Ramos (cell line): ENCODE results near the gene SPARCL1.
"Not testable (repeated sequence)": the region's sequence is repeated elsewhere in the genome, so short reads cannot be mapped to it uniquely, and the experiment has no call there.

ENCODE experiments used
- in situ Hi-C: fragments of 300-500 bp; cut with MboI; formaldehyde crosslinking; loops from one replicate; pipeline ENCODE4 v1.14.3; 2022; ENCODE audit warnings: low sequenced_read_pairs; ENCODE audit not compliant: unreplicated experiment

Gene SPARCL1

DNA sequence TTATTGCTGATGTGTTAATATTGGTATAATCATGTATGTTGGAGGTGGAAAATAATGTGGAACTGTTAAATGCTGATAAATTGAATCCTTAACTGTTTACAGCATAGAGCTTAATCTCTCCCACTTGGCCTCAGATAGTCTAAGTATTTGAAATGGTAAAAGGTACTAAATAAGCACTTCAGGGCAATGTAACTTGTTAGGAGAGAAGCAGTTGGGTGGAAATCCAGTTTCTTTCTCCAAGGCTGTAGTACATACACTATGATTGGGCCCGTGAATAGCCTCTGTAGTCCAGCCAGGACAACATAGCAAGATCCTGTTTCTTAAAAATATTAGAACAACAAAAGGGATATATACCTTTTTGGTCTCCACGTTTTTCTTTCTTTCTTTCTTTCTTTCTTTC, 67.1 kb downstream of the SPARCL1 start:
- in situ Hi-C loops, result loop anchor here (10.0 kb wide), 1 partner anchor 87 kb away; no protein-coding TSS in a partner anchor

DNA sequence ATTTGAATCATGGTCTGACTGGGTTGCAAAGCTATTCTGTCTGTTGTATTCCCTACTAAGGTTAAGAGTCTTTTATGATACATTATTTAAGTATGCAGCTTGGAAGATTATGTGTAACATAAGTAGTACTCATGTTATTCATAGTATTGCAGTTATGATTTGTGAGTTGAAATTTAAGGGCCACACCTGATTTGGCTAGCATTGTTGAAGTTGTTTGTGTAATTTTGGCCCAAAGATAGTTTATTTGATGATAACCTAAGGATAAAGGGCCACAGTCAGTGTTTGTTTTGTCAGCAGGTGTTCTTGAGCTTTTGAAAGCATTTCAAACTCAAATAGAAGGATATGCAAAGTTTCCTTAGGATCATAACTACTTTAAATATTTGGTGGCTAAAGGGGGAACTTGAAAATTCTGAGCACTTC, 67.9 kb downstream of the SPARCL1 start:
- in situ Hi-C loops, result loop anchor here (10.0 kb wide), 1 partner anchor 86 kb away; no protein-coding TSS in a partner anchor

DNA sequence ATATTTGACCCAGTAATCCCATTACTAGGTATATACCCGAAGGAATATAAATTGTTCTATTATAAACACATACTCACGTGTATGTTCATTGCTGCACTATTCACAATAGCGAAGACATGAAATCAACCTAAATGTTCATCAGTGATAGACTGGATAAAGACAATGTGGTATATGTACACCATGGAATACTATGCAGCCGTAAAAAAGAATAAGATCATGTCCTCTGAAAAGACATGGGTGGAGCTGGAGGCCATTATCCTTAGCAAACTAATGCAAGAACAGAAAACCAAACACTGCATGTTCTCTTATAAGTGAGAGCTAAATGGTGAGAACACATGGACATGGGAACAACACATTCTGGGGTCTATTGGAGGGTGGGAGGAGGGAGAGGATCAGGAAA, 70.3 kb downstream of the SPARCL1 start:
- in situ Hi-C loops, result no loop called here

DNA sequence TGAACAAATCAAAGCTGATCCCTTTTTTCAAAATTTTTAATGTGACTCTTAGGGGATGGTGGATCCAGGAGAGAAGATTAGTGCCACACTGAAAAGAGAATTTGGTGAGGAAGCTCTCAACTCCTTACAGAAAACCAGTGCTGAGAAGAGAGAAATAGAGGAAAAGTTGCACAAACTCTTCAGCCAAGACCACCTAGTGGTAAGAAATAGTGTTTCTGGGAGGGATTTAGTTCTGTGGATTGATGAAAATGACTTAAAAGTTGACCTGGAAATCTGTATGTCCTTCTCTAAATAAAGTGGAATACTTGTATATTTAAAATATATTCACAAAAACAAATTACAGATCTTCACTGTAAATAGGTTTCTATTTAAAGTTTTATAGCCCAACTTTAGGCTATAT, 77.6 kb downstream of the SPARCL1 start:
- in situ Hi-C loops, result no loop called here

DNA sequence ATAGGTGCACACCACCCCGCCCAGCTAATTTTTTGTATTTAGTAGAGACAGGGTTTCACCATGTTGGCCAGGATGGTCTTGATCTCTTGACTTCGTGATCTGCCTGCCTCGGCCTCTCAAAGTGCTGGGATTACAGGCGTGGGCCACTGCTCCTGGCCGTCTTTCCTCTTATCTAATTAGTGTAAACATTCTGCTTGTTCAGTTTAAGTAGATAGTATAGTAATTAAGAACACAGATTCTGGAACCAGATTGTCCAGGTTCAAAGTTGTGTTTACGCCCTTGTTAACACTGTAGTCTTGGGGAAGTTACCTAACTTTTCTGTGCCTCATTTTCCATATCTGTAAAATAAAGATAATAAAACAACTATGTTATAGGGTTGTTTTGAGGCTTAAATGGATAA, 82.8 kb downstream of the SPARCL1 start:
- in situ Hi-C loops, result not testable (repeated sequence)

DNA sequence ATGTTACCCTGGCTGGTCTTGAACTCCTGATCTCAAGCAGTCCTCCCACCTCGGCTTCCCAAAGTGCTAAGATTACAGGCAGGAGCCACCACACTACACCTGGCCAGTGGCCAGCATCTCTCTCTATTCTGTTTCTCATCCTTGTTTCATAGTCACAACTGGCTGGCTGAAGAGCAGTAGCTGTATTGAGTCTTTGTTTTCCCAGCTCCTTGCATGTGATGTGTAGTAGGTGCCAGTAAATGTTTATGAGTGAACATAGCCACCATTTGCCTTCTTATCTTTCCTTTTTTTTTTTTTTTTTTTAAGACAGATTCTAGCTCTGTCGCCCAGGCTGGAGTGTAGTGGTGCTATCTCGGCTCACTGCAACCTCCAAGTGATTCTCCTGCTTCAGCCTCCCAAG, 83.2 kb downstream of the SPARCL1 start:
- in situ Hi-C loops, result no loop called here

DNA sequence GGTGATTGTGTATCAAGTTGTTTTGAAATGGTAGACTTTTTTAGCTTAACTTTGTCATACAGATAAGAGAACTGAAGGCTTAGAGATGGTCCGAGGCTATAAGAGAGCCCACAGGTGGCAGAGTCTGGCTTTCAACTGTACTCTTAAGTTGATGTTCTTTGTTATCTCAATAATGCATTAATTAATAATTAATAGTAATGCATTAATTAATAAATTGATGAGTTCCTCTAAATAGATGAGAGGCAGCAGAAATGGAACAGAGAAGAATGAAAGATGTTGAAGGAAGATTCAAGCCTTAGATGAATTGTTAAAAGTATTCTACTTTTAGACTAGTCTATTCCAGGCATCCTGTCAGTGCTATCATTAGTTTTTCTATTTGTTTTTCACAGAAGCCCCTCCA, 84.4 kb downstream of the SPARCL1 start:
- in situ Hi-C loops, result no loop called here

DNA sequence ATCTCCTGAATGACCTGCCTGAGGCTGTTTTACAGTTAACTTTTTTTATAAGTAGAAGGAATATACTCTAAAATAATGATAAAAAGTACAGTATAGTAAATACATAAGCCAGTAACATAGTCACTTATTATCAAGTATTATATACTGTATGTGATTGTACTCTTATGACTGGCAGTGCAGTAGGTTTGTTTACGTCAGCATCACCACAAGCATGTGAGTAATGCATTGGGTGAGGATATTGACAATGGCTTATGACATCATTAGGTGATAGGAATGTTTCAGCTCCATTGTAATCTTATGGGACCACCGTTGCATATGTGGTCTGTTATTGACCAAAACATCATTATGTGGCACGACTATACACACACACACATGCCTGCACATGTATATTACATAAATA, 86.3 kb downstream of the SPARCL1 start:
- in situ Hi-C loops, result no loop called here

DNA sequence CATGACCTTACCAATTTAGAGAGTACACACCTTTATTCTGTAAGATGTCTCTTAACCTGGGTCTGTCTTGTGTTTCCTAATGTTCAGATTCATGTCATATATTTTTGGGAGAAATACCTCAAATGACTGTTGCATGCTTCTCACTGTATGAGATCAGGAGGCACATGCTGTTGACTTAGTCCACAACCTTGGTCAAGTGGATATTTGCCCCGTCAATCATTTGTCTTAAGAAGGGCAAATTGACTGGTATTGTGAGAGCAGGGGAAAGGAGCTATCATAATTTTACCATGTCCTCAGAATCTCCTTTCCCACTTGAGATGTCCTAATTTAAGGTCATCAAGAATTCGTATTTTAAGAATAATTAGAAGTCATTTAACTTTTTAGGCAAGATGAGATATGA, 95.8 kb downstream of the SPARCL1 start:
- in situ Hi-C loops, result no loop called here

DNA sequence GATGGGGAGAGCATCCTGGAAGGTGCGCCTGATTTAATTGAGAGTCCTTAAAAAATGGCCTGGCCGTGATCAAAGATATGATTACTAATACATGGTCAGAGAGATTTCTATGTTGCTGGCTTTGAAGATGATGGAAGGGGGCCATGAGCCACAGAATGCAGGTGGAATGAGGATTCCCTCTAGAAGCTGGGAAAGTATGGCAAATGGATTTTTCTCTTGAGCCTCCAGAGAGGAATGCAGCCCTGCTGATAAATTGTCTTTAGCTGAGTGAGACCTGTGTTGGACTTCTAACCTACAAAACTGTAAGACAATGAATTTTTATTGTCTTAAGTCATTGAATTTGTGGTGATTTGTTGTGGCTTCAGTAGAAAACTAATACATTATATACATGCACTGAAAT, 99.1 kb downstream of the SPARCL1 start:
- in situ Hi-C loops, result no loop called here

DNA sequence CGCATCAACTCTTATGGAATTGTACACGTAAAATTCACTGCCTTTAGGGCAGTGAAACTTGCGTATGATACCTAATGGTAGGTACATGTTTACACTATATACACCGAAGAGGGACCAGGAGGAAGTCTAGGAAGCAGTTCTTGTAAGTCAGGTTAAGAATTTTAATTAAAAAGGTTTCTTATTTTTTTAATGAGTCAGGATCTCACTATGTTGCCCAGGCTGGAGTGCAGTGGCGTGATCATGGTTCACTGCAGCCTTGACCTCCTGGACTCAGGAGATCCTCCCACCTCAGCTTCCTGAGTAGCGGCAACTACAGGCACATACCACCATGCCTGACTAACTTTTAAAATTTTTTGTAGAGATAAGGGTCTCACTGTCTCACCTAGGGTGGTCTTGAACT, 100.2 kb downstream of the SPARCL1 start:
- in situ Hi-C loops, result no loop called here

DNA sequence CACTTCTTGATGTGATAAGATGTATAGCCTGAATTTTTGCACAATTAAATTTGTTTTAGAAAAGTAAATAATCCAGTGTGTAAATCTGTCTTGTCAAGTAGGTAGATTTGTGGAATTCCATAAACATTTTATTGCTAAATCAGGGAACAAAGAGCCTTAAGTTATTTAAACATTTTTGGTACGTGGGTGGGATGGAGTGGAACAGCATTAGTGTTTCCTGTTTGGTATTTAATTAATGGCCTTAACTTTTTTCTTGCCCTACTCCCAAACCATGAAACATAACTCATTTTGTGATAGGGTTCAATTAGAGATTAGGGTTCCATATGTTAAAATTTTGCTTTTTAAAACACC, 101.7 kb downstream of the SPARCL1 start:
- in situ Hi-C loops, result no loop called here

DNA sequence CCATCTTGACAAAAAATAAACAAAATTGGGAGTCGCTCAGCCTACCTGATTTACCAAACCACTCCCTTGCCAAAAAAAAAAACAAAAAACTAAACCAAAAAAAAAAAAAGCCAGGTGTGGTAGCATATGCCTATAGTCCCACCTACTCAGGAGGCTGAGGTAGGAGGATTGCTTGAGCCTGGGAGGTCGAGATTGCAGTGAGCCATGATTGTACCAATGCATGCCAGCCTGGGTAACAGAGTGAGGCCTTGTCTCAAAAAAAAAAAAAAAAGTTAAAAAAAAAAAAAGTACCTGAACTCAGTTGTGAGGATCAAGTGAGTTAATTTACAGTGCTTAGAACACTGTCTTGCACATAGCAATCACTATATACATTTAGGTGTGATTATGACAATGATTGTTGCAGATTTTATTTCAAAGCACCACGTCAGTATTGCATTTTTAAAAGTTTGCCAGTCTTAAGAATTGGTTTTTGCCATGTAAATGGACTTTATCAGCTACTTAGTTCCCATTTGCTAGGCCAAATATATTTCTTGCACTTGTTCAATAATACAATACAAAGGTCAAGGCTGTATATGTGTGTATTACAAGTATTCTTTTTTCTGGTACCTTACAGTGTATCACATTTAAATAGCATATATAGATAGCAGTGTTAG, 102.2 kb downstream of the SPARCL1 start:
- in situ Hi-C loops, result no loop called here

DNA sequence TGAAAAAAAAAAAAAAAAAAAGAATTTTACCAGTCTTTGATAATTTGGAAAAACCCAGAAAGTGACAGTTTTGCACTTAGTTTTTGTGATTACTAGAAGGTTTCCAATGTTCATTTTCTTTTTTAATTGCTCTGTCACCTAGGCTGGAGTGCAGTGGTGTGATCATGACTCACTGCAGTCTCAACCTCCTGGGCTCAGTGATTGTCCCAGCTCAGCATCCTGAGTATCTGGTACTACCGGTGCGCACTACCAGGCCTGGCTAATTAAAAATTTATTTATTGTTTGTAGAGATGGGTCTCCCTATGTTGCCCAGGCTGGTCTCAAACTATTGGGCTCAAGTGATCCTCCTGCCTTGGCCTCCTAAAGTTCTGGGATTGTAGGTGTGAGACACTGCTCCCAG, 103.5 kb downstream of the SPARCL1 start:
- in situ Hi-C loops, result no loop called here

DNA sequence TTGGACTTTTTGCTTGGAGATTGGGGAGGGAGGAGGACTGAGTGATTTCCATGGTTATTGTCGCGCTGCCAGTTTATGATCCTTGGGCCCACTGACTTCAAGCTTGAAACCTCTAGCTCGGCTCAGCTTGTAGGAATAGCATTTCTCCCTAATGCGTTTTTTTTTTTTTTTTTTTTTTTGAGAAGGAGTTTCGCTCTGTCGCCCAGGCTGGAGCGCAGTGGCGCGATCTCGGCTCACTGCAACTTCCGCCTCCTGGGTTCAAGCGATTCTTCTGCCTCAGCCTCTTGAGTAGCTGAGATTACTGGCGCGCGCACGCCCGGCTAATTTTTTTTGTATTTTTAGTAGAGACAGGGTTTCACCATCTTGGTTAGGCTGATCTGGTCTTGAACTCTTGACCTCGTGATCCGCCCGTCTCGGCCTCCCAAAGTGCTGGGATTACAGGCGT, 105.1 kb downstream of the SPARCL1 start:
- in situ Hi-C loops, result not testable (repeated sequence)
